IMR-90 (cell line): ENCODE measurements around the gene PCBD1.

Experiments
- CEBPB ChIP-seq: IDR thresholded peaks from 2 replicates; pipeline ENCODE4 v1.6.1; 2012; ENCODE audit warnings: low read depth, low read length, improper control_type of control experiment
- MAFK ChIP-seq: IDR thresholded peaks from 2 replicates; pipeline ENCODE4 v1.6.1; 2012; ENCODE audit warnings: low read depth, low read length, improper control_type of control experiment
- MAZ ChIP-seq: IDR thresholded peaks from 2 replicates; pipeline ENCODE4 v1.6.1; 2012; ENCODE audit warnings: low read depth, mild to moderate bottlenecking, low read length, improper control_type of control experiment, moderate library complexity, borderline replicate concordance
- MXI1 ChIP-seq: IDR thresholded peaks from 2 replicates; pipeline ENCODE4 v1.6.1; 2012; ENCODE audit warnings: low read depth, mild to moderate bottlenecking, low read length, moderate library complexity, borderline replicate concordance
- POLR2A ChIP-seq: IDR thresholded peaks from 2 replicates; pipeline ENCODE4 v1.6.1; 2012; ENCODE audit warnings: mild to moderate bottlenecking, low read depth, low read length
- RAD21 ChIP-seq: IDR thresholded peaks from 2 replicates; pipeline ENCODE4 v1.6.1; 2012; ENCODE audit warnings: low read length, improper control_type of control experiment
- RCOR1 ChIP-seq: IDR thresholded peaks from 2 replicates; pipeline ENCODE4 v1.6.1; 2012; ENCODE audit warnings: mild to moderate bottlenecking, low read length, improper control_type of control experiment; ENCODE audit not compliant: insufficient replicate concordance
- RFX5 ChIP-seq: IDR thresholded peaks from 2 replicates; pipeline ENCODE4 v1.8.0; 2012; ENCODE audit warnings: low read depth, mild to moderate bottlenecking, low read length, moderate library complexity
- SMC3 ChIP-seq: fragments of 150-350 bp; IDR thresholded peaks from 2 replicates; pipeline ENCODE4 v1.6.1; 2016; ENCODE audit warnings: low read depth, mild to moderate bottlenecking, antibody characterized with exemption, low read length, moderate library complexity
- TF ChIP-seq, protein P1 (sequence below): conservative IDR thresholded peaks from 2 replicates; pipeline ENCODE4 v1.5.1; 2012; ENCODE audit warnings: mild to moderate bottlenecking, low read depth, low read length, improper control_type of control experiment
- TF ChIP-seq, protein P2 (sequence below): fragments of 150-350 bp; IDR thresholded peaks from 2 replicates; pipeline ENCODE4 v1.6.1; 2017; ENCODE audit warnings: mild to moderate bottlenecking, antibody characterized with exemption, low read length, low read depth

DNA sequence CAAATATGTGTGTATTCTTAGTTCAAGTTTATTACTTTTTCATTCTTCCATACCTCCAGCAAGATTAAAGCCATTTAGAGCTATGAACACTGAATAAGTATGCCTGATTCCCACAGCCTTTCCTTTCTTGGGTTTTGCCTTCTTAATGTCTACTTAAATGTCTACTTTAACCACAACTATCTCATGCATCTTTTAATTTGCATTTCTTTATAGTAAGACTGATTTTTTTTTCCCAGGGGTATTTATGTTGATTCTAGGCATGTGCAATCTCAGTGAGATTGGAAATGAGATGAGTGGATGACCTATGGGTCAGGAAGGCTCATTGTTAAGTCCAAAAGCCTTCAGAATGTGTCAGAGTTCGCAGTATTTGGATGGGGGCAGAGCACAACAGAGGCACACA is 3.6 kb downstream of the PCBD1 start:
- TF ChIP-seq POLR2A (no peak), MAZ (no peak), MXI1 (no peak), RCOR1 (no peak), SMC3 (no peak), CEBPB (no peak), MAFK (no peak), RAD21 (no peak), RFX5 (no peak)
- TF ChIP-seq, protein P1, sequence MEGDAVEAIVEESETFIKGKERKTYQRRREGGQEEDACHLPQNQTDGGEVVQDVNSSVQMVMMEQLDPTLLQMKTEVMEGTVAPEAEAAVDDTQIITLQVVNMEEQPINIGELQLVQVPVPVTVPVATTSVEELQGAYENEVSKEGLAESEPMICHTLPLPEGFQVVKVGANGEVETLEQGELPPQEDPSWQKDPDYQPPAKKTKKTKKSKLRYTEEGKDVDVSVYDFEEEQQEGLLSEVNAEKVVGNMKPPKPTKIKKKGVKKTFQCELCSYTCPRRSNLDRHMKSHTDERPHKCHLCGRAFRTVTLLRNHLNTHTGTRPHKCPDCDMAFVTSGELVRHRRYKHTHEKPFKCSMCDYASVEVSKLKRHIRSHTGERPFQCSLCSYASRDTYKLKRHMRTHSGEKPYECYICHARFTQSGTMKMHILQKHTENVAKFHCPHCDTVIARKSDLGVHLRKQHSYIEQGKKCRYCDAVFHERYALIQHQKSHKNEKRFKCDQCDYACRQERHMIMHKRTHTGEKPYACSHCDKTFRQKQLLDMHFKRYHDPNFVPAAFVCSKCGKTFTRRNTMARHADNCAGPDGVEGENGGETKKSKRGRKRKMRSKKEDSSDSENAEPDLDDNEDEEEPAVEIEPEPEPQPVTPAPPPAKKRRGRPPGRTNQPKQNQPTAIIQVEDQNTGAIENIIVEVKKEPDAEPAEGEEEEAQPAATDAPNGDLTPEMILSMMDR = no peak
- TF ChIP-seq, protein P2, sequence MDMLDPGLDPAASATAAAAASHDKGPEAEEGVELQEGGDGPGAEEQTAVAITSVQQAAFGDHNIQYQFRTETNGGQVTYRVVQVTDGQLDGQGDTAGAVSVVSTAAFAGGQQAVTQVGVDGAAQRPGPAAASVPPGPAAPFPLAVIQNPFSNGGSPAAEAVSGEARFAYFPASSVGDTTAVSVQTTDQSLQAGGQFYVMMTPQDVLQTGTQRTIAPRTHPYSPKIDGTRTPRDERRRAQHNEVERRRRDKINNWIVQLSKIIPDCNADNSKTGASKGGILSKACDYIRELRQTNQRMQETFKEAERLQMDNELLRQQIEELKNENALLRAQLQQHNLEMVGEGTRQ = no peak
